HG03045 (cell line): ENCODE data around the gene GPR156.

Source experiments
- ATAC-seq: cut with Tn5 transposase; IDR thresholded peaks from one replicate; pipeline ENCODE4 v1.9.1; 2021; ENCODE audit warnings: mild to moderate bottlenecking, moderate library complexity; ENCODE audit not compliant: unreplicated experiment

The GPR156 gene

DNA sequence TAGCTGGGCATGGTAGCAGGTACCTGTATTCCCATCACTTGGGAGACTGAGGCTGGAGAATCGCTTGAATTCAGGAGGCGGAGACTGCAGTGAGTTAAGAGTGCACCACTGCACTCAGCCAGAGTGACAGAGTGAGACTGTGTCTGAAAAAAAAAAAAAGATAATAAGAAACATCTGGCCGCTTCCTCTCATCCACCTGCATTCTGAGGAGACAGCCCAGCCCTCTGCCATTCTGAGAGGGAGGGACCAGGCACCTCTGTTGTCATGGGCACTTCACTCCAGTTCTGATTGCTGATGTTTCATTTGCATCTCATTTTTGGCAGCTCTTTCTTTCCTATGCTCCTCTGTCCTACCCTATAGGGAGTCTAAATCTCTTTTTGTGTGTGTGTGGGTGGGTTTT, 154.4 kb downstream of the GPR156 start:
- no peak for ATAC-seq

DNA sequence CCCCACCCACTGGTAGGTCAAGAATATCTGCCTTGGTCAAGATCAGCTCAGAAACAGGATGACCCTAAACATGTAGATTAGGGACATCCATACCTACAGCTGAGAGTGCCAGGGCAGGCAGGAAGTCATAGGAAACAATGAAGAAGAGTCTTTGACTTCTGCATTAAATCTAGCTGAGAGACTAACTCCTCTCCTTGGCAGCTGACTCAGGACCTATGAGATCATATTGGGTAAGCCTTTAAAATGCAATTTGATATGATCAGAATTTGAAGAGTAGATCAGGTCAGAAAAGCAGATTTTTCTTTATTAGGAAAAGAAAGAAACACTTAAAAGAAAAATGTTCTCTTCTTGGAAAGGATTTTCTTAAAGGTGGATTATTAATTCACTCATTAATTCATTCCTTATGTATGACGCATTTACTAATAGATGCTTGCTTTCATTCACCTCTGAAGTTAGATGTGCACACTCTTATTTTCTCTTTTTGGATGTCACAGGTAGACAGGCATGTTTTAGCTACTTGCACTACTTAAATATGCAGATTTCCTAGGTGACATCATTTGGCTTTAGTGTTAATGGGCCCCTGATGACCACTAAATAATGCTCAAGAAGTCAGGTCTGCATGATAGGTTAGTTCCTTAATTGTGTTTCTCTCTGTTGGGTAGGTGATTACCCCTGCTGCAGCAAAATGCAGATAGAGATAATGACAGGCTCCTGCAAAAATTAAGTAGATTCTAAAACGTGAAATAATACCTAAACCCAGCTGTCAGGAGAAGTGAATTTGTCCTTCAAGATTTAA, 155.1 kb downstream of the GPR156 start:
- ATAC-seq, result no peak

GRCh38 chr3:120129051-120129450, 156.0 kb downstream of the GPR156 start:
- no peak for ATAC-seq

GRCh38 chr3:120125992-120126391, 159.0 kb downstream of the GPR156 start:
- no peak for ATAC-seq

GRCh38 chr3:120119846-120120510, 165.0 kb downstream of the GPR156 start:
- ATAC-seq, result no peak
